Loucy (cell line): ENCODE results near the gene SPIN1.

Experiments
- H2AFZ ChIP-seq: fragments of 200-600 bp; sonication (generic); 2 replicates; pipeline ENCODE4 v1.6.0; 2016; ENCODE audit warnings: antibody characterized with exemption, mild to moderate bottlenecking, low read length, moderate library complexity
- H3F3A ChIP-seq: fragments of 200-600 bp; 2 replicates; pipeline ENCODE4 v1.6.0; 2016; ENCODE audit warnings: antibody characterized with exemption, low read depth, mild to moderate bottlenecking
- H3K27me3 ChIP-seq: fragments of 200-600 bp; sonication (generic); 2 replicates; pipeline ENCODE4 v1.6.1; 2014; ENCODE audit warnings: low read length, mild to moderate bottlenecking; ENCODE audit not compliant: insufficient read depth, poor library complexity, severe bottlenecking
- H3K36me3 ChIP-seq: fragments of 200-600 bp; sonication (generic); 2 replicates; pipeline ENCODE4 v1.6.1; 2016; ENCODE audit warnings: low read length; ENCODE audit not compliant: insufficient read depth
- H3K4me1 ChIP-seq: fragments of 200-600 bp; sonication (generic); 2 replicates; pipeline ENCODE4 v1.5.1; 2014; ENCODE audit warnings: low read length, mild to moderate bottlenecking; ENCODE audit not compliant: insufficient read depth, poor library complexity, severe bottlenecking
- H3K4me2 ChIP-seq: fragments of 200-600 bp; sonication (generic); 2 replicates; pipeline ENCODE4 v1.6.0; 2014; ENCODE audit warnings: antibody characterized with exemption, low read length, low read depth, mild to moderate bottlenecking; ENCODE audit not compliant: poor library complexity, severe bottlenecking
- H3K4me3 ChIP-seq: fragments of 200-600 bp; sonication (generic); 2 replicates; pipeline ENCODE4 v1.5.1; 2014; ENCODE audit warnings: low read length, mild to moderate bottlenecking, mixed read lengths; ENCODE audit not compliant: poor library complexity, severe bottlenecking
- H3K79me2 ChIP-seq: fragments of 200-600 bp; sonication (generic); 2 replicates; pipeline ENCODE4 v1.6.1; 2014; ENCODE audit warnings: low read length; ENCODE audit not compliant: insufficient read depth
- H3K9ac ChIP-seq: fragments of 200-600 bp; sonication (generic); 2 replicates; pipeline ENCODE4 v1.6.0; 2014; ENCODE audit warnings: mild to moderate bottlenecking, low read depth, low read length, moderate library complexity; ENCODE audit not compliant: poor library complexity, severe bottlenecking
- H3K9me2 ChIP-seq: fragments of 200-600 bp; sonication (generic); replicated peaks from 2 replicates; pipeline ENCODE4 v1.6.1; 2016; ENCODE audit warnings: low read depth, low read length, mixed read lengths
- H3K9me3 ChIP-seq: fragments of 200-600 bp; sonication (generic); 2 replicates; pipeline ENCODE4 v1.6.1; 2014; ENCODE audit warnings: mild to moderate bottlenecking, antibody characterized with exemption, low read length, low read depth; ENCODE audit not compliant: insufficient read depth
- H4K20me1 ChIP-seq: fragments of 200-600 bp; sonication (generic); 2 replicates; pipeline ENCODE4 v1.6.0; 2014; ENCODE audit warnings: antibody characterized with exemption, low read length, mild to moderate bottlenecking; ENCODE audit not compliant: insufficient read depth, poor library complexity, severe bottlenecking
- CTCF ChIP-seq: fragments of 200-600 bp; sonication (generic); conservative IDR thresholded peaks from 2 replicates; pipeline ENCODE4 v1.5.1; 2014; ENCODE audit warnings: mild to moderate bottlenecking, antibody characterized with exemption, low read length
- EZH2phosphoT487 ChIP-seq: fragments of 200-600 bp; IDR thresholded peaks from 2 replicates; pipeline ENCODE4 v1.6.1; 2018; ENCODE audit warnings: antibody characterized with exemption, mild to moderate bottlenecking, moderate library complexity, borderline replicate concordance

Gene SPIN1

GRCh38 chr9:88358723-88359122, 29.5 kb upstream of the SPIN1 start:
- Histone ChIP-seq H3K4me1 (no peaks in the 10 kb centered on the region), H3K9me3 (peaks cover 3% of the 10 kb centered on the region; the same call in 1 of the 2 replicates), H3K4me3 (no peak overlapping the region), H3K9me2 (no peaks in the 10 kb centered on the region), H3K9ac (no peak overlapping the region), H4K20me1 (no peaks in the 10 kb centered on the region), H3F3A (no peaks in the 10 kb centered on the region), H2AFZ (no peak overlapping the region), H3K4me2 (no peak overlapping the region), H3K36me3 (no peaks in the 10 kb centered on the region), H3K79me2 (no peaks in the 10 kb centered on the region), H3K27me3 (no peaks in the 10 kb centered on the region)
- TF ChIP-seq EZH2phosphoT487 = no peak

- no peak for TF ChIP-seq EZH2phosphoT487
- no peak for TF ChIP-seq CTCF
- no peaks in the 10 kb centered on the region for H3K4me1 ChIP-seq
- no peaks in the 10 kb centered on the region for H3K79me2 ChIP-seq
- no peak overlapping the region for H3K4me3 ChIP-seq
- H3K36me3 ChIP-seq = no peaks in the 10 kb centered on the region
- H3K9me2 ChIP-seq = no peaks in the 10 kb centered on the region
- H3K4me2 ChIP-seq = no peak overlapping the region
- H2AFZ ChIP-seq = no peak overlapping the region
- no peaks in the 10 kb centered on the region; the same call in 1 of the 2 replicates for H3K9me3 ChIP-seq
- H3K27me3 ChIP-seq = no peaks in the 10 kb centered on the region
- H3K9ac ChIP-seq = no peak overlapping the region
- H3F3A ChIP-seq = no peaks in the 10 kb centered on the region
- H4K20me1 ChIP-seq = no peaks in the 10 kb centered on the region
Observed at GRCh38 chr9:88359974-88360373, 28.3 kb upstream of the SPIN1 start.

- no peaks in the 10 kb centered on the region for H3K9me2 ChIP-seq
- no peaks in the 10 kb centered on the region for H3K9me3 ChIP-seq
Observed at GRCh38 chr9:88362681-88363080, 25.6 kb upstream of the SPIN1 start.

More at GRCh38 chr9:88362681-88363080, 25.6 kb upstream of the SPIN1 start:
- Histone ChIP-seq H3K27me3 (no peaks in the 10 kb centered on the region), H3K9ac (no peak overlapping the region), H4K20me1 (no peaks in the 10 kb centered on the region), H3F3A (no peaks in the 10 kb centered on the region), H3K4me1 (no peaks in the 10 kb centered on the region), H3K79me2 (no peaks in the 10 kb centered on the region), H3K36me3 (no peaks in the 10 kb centered on the region), H3K4me2 (no peak overlapping the region), H3K4me3 (no peak overlapping the region), H2AFZ (no peak overlapping the region)
- no peak for TF ChIP-seq EZH2phosphoT487
- TF ChIP-seq CTCF = no peak
